MV-4-11 (cell line): ENCODE measurements around the gene RRP1B.
"Not testable (repeated sequence)": the region's sequence is repeated elsewhere in the genome, so short reads cannot be mapped to it uniquely, and the experiment has no call there.

Source experiments
- DNase-seq: peaks from one replicate; lab custom pipeline; 2025; lab: John Stamatoyannopoulos, UW

The RRP1B gene

DNA sequence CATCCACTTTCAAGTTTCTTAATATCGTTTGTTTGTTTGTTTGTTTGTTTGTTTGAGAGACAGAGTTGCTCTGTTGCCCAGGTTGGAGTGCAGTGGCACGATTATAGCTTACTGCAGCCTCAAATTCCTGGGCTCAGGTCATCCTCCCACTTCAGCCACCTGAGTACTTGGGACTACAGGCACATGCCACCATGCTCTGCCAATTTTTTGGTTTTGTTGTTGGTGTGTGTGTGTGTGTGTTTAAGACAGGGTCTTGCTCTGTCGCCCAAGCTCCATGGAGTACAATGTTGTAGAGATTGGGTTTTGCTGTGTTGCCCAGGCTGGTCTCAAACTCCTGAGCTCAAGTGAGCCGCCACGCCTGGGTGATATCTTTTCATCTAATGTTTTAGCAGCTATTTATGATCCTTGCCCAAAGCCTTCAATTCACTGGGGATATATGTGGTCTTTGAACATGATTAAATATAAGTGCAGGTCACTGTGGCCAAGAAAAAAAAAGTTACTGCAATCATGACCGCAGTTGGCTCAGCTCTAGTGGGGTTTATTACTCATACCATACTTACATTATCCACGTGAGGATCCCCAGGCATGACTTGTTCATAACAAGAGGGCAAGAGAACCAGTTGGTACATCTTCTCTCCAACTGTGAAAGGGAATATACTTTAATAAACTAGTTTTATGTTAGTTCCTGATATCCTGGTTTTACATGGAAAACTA, 8.0 kb downstream of the RRP1B start:
- DNase-seq: peak; percentile 81

DNA sequence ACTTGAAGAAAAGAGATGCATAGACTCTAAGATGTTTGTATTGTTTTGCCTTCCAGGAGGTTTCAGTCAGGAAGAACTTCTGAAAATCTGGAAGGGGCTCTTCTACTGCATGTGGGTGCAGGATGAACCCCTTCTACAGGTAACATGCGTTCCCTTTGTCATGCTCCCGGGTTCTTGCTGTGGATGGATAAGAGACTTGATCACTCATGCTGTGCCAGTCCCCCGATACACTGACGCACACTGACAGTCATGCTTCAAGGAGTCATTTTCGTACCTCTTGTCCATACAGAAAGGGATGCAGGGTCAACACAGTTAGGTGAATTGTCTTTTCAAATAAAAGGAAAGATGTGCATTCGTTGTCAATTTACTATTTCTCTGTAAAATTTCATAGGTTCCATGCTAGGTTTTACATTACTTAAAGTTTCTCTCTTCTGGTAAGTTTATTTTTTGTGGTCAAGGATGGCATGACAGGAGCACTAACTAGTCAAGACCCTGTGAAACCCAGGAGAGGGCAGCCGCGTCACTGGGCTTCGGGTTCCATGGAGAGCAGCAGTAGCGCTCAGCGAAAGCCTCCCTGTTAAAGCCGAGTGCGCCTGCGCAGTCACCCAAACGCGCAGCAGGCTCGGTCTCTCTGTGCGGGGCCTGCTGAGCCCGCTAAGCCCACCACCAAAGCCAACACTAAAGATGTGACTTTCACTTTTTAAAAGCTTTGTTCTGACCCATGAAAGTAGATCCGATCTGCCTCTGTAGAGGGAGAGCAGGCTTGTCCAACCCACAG, 10.7 kb downstream of the RRP1B start:
- DNase-seq: no peak

DNA sequence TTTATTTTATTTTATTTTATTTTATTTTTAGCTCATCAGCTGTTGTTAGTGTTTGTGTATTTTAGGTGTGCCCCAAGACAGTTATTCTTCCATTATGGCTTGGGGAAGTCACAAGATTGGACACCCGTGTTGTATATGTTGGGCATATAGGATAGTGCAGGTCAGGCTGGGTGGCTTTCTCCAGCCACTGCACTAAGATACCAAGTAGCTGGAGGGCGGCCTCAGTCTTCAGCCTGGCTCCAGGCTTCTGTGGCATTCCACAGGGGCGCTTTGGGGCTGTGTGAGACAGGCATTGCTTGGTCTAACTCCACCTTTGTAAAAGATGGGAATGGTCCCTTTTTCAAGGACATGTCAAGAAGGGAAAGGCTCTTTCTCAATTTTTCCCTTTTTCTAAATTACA, 16.5 kb downstream of the RRP1B start:
- no peak for DNase-seq

DNA sequence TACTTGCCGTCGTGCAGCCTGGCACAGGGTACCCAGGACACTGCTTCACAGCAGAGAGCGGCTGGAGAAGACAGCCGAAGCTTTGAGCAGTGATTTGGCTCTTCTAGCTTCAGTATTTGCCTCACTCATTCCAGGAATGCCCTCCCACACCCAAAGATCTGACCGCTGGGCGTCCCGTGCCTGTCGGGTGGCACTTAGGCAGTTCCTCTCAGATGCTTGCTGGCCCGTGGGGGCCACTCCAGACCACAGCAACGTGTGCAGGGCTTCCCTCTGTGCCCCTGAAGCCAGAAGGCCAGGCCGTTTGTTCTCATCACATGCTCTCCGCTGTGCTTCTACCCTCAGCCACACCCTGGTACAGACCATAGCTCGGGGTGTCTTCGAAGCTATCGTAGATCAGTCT, 17.0 kb downstream of the RRP1B start:
- no peak for DNase-seq

DNA sequence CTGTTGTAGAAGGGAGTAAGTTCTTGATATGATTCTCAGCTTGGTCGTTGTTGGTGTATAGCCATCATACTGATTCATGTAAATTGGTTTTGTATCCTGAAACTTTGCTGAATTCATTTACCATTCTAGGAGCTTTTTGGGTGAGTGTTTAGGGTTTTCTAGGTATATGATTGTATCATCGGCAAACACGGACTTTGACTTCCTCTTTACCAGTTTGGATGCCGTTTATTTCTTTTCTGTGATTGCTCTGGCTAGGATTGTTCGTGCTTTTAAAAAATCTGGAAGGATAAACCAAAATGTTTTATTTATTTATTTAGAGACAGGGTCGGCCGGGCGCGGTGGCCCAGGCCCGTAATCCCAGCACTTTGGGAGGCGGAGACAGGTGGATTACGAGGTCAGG, 20.6 kb downstream of the RRP1B start:
- DNase-seq: no peak

DNA sequence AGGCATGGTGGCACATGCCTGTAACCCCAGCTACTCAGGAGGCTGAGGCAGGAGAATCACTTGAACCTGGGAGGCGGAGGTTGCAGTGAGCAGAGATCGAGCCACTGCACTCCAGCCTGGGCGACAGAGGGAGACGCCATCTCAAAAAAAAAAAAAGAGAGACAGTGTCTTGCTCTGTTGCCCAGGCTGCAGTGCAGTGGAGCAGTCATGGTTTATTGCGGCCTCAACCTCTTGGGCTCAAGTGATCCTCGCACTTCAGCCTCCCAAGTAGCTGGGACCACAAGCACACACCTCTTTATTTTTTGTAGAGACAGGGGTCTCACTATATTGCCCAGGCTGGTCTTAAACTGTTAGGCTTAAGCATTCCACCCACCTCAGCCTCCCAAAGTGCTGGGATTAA, 21.1 kb downstream of the RRP1B start:
- not testable (repeated sequence) for DNase-seq

DNA sequence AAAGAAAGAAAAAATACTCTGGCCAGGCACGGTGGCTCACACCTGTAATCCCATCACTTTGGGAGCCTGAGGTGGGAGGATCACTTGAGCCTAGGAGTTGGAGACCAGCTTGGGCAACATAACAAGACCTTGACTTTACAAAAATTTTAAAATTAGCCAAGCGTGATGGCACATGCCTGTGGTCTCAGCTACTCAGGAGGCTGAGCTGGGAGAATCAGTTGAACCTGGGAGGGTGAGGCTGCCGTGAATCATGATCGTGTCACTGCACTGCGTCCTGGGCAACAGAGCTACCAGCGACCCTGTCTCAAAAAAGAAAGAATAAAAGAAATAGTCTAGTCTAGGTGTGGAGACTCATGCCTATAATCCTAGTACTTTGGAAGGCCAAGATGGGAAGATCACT, 22.3 kb downstream of the RRP1B start:
- no peak for DNase-seq

DNA sequence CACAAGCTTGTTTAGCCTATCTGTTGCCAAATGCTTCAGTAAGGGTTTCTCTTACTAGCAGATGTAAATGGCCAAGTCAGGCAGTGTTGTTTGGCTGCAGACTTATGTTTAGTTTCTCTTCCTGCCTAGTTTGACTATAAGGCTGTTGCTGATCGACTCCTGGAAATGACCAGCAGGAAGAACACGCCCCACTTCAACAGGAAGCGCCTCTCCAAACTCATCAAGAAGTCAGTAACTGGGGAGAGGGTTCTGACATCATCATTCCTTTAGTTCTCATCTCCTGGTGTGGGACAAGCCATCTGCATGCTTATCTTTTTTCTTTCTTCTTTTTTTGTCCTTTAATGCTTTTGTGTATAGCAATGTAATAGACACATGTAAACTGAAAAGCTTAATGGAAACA, 25.1 kb downstream of the RRP1B start:
- DNase-seq: peak; percentile 37

DNA sequence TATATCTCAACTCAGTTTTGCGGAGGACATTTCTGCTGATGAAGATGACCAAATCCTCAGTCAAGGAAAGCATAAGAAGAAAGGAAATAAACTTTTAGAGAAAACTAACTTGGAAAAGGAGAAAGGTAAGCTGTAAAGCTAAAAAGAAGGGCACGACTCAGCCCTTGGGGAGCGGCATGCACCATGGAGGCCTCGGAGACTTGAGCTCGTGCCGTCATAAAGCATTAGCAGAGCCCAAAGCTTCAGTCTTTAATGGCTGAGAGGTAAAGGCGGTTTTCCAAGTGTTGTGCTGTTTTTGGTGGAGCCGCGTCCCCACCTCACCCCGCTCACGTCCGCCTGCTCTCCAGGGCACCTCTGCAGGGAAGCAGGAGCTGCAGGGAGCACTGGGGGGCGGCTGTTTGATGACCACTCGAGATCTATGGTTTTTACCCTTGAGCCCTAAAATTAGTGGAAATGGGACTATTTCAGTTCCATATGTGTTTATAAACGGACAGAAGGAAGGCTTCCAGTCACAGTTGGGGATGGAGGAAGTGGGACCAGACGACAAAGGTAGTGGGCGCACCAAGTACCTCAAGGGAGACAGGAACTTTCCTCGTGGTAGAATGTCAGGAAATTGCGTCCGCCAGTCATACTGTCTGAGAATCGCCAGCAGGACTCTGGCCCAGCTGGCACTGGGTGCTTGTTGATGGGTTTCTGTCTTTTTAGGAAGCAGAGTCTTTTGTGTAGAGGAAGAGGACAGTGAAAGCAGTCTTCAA, 27.6 kb downstream of the RRP1B start:
- DNase-seq: peak; percentile 21

DNA sequence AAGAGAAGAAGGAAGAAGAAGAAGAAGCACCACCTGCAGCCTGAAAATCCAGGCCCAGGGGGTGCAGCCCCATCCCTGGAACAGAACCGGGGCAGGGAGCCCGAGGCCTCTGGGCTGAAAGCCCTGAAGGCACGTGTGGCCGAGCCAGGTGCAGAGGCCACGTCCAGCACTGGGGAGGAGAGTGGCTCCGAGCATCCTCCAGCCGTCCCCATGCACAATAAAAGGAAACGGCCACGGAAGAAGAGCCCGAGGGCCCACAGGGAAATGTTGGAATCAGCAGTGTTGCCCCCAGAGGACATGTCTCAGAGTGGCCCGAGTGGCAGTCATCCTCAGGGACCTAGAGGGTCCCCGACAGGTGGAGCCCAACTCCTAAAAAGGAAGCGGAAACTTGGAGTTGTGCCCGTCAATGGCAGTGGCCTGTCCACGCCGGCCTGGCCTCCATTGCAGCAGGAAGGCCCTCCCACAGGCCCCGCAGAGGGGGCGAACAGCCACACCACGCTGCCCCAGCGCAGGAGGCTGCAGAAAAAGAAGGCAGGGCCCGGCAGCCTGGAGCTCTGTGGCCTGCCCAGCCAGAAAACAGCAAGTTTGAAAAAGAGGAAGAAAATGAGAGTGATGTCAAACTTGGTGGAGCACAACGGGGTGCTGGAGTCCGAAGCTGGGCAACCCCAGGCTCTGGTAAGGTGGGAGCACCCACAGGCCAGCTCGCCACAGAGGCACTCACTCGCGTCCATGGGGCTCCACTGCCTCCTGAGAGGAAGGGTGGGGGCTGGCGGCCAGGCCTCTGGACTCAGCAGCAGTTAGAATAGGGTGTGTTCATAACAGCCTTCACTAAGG, 28.4 kb downstream of the RRP1B start:
- peak; percentile 44 for DNase-seq

DNA sequence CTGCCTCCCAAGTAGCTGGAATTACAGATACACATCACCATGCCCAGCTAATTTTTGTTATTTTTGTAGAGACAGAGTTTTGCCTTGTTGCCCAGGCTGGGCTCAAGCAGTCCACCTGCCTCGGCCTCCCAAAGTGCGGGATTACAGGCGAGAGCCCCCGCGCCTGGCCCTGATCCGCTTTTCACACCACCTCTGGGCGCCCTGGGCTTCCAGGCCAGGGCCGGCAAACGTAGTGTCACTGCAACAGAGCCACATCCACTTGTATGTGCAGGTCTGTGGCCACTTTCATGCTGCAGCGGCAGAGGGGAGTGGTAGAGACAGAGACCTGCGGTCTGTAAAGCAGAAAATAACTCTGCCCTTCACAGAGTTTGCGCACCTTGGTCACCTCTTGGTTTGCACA, 29.5 kb downstream of the RRP1B start:
- no peak for DNase-seq

DNA sequence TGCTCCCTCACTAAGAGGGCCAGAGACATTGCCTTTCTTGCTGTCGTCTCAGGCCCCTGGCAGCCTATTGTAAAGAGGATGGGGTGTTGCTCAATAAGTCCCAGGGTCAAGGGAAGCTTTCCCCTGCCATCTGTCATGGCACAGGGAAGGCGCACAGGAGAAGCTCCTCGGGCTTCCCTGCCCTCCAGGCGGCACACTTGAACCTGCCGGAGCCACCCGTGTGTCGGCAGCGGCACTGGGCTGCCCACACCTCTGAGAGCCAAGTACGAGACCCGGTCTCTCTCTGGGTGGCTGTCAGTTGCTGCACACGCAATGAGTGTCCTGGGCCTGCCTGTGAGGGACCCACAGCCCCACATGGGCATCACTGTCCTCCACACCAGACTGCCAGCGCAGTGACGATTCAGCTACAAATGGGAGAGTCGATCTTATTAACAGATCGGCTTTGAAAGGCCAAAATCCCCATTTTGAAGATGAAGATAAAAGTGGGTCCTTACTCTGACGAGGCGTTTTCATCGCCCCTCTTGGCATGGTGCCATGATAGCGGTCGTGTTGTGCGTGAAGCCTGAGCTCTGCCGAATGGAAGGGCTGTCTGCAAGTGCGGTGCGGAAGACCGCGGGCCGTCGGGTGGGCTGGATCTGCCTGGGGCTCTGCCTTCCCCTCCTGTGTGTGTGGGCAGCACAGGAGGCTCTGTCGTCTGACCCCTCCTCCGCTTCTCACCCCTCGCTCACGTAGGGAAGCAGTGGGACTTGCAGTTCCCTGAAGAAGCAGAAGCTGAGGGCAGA, 30.4 kb downstream of the RRP1B start:
- no peak for DNase-seq

DNA sequence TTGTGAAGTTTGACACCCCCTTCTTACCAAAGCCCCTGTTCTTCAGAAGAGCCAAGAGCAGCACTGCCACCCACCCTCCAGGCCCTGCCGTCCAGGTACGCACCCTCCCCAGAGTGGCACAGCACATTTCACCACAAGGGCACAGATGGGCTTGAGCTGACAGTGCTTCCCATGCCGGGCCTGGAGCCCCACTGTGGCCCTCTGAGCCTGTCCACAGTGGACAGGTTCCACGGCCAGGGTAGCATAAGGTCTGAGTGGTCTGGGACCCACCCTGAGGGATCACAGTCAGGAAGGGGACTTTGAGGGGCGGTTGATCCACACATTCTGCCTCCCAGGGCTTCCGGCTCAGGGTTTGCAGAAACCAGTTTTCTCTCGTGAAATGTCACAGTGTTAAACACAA, 31.0 kb downstream of the RRP1B start:
- no peak for DNase-seq

DNA sequence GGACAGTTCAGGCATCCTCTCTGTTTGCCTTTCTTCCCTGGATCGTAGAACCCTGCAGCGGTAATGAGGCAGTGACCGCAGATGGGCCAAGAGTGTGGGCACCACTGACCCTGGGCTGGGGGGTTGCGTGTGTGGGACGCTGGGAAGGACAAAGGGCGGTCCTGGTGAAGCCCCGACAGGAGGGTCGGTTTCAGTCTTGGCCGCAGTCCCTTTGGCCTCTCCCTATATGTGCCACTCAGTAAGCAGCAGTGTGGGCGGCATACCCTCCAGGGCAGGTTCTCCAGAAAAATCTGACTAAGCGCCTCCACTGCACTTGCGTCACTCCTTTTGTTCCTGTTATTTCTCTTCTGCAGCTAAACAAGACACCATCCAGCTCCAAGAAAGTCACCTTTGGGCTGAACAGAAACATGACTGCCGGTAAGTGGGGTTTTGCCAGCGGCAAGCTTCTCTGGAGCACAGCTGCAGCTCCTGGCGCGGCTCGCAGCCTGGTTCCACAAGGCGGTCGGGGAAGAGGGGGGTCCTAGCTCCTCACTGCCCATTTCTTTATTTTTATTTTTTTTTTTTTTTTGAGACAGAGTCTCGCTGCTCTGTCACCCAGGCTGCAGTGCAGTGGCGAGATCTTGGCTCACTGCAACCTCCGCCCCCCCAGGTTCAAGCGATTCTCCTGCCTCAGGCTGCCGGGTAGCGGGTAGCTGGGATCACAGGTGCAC, 31.9 kb downstream of the RRP1B start:
- DNase-seq: no peak

DNA sequence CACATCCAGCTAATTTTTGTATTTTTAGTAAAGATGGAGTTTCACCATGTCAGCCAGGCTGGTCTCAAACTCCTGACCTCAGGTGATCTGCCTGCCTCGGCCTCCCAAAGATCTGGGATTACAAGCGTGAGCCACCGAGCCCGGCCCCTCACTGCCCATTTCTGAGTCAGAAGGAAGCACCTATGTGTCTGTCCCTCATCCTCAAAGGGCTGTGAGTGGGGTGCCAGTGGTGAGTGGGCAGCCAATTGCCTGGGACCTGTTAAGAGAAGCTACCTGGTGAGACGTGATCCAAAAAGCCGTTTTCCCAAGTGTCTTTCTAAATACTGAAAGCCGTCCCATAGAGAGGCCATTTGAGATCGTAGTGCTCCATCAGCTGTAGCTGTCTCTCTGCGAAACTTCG, 32.4 kb downstream of the RRP1B start:
- DNase-seq: no peak

DNA sequence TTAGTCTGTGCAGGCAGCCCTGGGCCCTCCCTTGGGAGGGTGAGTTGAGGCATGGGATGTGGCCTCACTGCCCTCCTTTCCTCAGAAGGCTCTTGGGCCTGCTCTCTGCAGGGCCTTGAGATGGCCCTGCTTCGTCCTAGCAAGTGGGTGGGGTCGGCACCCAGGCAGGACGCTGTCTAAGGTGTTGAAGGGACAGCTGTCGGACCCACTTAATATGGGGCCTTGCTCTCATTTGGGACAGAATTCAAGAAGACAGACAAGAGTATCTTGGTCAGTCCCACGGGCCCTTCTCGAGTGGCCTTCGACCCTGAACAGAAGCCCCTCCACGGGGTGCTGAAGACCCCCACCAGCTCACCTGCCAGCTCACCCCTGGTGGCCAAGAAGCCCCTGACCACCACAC, 33.6 kb downstream of the RRP1B start:
- DNase-seq: no peak

DNA sequence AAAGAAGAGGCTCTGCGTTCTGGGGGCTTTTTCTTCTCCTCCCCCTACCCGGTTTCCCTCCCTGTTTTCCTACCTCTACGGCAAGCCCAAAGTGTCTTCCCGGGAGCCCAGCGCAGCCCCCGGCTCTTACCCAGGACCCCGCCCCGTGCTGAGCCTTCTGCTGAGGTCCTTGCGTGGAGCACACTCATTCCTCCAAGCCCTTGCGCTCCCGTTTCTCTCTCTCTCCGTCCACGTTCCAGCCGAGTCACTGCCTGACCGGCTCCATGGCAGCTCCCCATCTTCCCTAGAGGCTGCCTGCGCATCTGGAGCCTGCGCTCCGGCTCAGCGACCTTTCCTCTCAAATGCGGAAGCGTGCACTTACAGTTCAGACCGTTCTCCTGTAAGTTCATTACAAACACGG, 34.6 kb downstream of the RRP1B start:
- DNase-seq: no peak

DNA sequence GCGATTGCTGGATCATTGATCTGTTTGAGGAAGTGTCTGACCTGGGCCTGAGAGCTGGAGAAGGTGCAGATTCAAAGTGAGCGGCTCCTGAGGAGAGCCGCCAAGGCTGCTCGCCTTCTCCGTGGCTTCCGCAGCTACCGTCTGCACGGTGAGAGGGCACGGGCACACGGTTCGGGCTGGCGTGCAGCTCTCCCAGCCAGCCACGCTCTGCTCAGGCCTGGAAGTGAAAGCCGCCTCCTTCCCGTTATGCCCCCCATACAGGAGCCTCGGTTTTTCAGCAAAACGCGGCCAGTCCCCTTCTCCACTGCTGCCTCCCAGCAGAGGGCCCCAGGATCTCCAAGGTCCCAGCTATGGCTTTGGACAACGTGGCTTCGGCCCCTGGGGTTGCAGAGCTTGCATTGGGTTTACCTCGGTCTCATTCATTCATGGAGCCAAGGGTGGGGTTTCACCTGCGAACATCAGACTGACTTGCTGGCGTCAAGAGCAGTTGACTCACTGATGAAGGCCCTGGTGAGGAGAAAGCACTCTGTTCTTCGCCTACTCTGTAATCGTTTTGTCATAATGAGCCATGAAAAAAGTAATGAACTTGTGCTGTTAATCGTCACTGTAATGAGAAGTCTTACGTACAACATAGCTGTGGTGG, 35.2 kb downstream of the RRP1B start:
- DNase-seq: no peak

DNA sequence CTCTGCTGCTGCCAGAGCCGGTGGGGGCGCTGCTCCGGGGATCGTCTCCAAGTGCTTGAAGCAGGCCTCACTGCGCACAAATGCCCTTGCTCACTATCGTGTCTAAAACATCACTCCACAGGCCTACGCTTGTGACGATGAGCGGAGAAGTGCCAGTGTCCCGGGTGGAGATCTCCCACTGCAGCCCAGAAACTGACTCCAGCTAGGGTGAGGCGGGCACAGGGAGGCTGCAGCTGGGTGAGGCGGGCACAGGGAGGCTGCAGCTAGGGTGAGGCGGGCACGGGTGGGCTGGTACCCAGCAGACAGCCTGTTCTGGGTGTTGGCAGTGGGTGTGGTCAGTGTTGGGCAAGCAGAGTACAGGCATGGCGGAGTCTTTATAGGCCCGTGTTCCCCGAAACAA, 36.9 kb downstream of the RRP1B start:
- DNase-seq: no peak
